GM19025 (cell line): ENCODE measurements around the gene HEMGN.

Experiments used
- ATAC-seq: cut with Tn5 transposase; IDR thresholded peaks from one replicate; pipeline ENCODE4 v1.9.1; 2021; ENCODE audit warnings: mild to moderate bottlenecking, low read depth, moderate library complexity; ENCODE audit not compliant: unreplicated experiment

The HEMGN gene

GRCh38 chr9:97934321-97935115, 3.5 kb downstream of the HEMGN start:
- ATAC-seq = no peak

- ATAC-seq = no peak
These were observed 4.5 kb downstream of the HEMGN start for GRCh38 chr9:97933297-97933998.

- ATAC-seq = no peak
These were observed 7.0 kb downstream of the HEMGN start for GRCh38 chr9:97930972-97931371.

DNA sequence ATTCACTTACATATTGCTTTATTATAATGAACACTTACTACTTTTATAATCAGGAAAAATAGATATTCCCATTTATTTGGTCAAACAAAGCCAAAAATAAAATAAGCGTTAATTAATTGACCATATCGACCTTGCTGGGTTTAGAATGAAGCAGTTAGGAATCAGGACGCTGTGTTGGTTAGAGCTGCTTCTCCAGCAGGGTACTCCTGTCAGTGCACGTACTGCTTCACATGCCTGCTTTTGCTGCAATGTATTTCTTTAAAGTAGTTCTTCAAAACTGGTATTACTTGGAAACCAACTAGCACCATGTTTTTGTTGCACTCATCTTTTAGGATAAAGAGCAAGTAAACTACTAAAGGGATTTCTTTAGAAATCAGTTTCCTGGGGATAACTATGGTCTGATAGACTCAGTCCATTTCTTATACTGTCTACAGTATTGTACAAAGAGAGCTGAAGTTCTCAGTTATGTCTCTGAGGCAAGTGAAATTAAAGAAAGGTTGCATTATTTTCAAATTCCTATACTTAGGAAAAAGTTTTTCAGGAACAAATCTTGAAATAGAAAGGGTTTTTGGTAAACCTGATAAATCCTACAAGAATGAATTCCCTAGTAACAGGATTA, 8.9 kb downstream of the HEMGN start:
- no peak for ATAC-seq

GRCh38 chr9:97925497-97926334, 12.3 kb downstream of the HEMGN start:
- ATAC-seq = no peak

DNA sequence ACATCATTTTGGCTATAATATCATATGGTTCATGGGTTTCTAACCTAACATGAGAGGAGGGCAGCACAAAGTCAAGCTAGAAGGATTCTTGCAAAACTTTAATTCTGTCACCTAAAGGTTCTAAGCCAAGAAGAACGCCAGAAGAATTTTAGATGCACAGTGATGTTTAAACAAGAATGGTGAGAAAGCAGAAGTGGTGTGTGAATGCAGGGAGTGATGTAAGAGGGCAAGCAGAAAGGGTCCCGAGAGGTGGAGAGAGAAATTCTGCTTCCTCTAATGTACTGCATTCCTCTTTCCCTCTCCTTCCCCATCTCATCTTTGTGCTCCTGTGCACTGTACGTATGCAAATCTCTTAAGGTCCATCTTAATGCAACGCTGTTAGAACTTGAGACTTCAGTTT, 13.6 kb downstream of the HEMGN start:
- ATAC-seq = no peak

DNA sequence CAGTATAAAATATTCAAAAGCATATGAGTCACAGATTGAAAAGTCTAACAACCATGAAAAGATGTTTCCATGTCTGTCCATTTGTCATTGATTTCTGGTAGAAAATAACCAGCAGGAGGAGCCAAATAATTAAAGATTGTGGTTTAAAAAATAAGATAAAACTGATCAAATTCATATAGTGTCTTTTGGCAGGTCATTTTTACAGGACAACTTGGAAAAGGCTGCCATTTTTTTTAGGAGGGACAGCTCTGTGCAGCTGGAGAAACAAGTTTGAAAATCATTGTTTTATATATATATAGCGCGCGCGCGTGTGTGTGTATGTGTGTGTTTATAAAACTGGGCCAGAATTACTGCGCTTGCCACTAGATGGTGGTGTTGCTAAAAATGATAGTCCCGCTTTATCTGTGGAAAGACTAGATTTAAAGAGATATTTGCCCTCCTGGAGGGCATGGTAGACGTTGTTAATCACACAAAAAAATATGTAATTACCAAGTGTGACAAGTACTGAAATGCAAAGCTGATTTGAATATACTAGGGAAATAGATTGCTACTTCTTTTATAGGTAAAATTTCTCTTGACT, 14.4 kb downstream of the HEMGN start:
- ATAC-seq = no peak

- peak; percentile 79 for ATAC-seq
These were observed 15.8 kb downstream of the HEMGN start, which contains the start of gene TRMO for GRCh38 chr9:97921959-97922724. TSS of gene TRMO (minus strand) at chr9:97922500. CDS start at chr9:97922493, 7 bp downstream.

- no peak for ATAC-seq
These were observed 18.7 kb downstream of the HEMGN start for GRCh38 chr9:97919217-97919813.

- ATAC-seq = no peak
These were observed 19.4 kb downstream of the HEMGN start for GRCh38 chr9:97918611-97919010.

GRCh38 chr9:97911970-97912369, 26.0 kb downstream of the HEMGN start:
- ATAC-seq = no peak

DNA sequence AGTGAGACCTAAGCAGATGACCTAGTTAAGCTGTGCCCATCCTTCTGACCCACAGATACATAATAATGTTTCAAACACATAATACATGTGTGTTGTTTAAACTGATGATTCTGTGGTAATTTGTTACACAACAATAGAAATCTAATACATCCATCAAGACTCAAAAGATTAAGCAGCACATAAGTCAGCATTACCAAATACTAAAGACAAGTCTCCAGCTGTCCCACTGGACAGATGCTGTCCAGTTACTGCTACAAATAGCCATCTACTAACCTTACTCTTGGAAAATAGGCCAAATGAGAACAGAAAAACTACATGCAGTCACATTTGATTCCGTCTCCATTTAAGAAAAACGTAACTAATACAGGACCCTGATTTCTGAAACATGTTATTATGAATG, 26.4 kb downstream of the HEMGN start:
- no peak for ATAC-seq

DNA sequence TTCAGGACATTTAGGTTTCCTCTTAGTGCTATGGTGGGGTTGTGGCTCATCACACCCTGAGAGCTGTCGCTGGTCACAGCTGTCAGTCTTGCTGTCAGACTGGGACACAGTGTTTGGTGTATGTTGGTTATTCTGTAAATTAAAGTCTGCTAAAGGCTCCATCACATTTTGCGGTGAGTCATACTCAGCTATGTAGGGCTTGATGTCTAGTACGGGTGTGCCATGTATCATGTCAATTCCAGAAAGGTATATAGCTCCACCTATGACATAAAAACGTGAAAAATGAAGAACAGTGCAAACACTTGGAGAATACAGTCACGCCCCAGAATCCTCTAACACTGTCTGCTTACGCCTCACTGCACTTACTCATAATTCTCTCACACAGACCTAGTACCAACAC, 27.6 kb downstream of the HEMGN start:
- no peak for ATAC-seq

- ATAC-seq = no peak
These were observed 29.3 kb downstream of the HEMGN start for GRCh38 chr9:97908705-97909104.

GRCh38 chr9:97907632-97908031, 30.3 kb downstream of the HEMGN start:
- ATAC-seq = no peak

GRCh38 chr9:97907046-97907445, 30.9 kb downstream of the HEMGN start:
- no peak for ATAC-seq

- no peak for ATAC-seq
These were observed 31.6 kb downstream of the HEMGN start for GRCh38 chr9:97906236-97906831.

- no peak for ATAC-seq
These were observed 32.7 kb downstream of the HEMGN start for GRCh38 chr9:97905228-97905627.

GRCh38 chr9:97904725-97905124, 33.2 kb downstream of the HEMGN start:
- no peak for ATAC-seq
